GM23338 (cell line): ENCODE measurements around the gene STRBP. TPM values are rescaled to one million over a fixed set of nuclear protein-coding genes. Genes with fewer than 3 reads are reported as not detected.

ENCODE experiments used
- ATAC-seq: fragments of 200-7000 bp; cut with Tn5 transposase; 3 replicates; pipeline ENCODE4 v1.9.1; 2020
- DNase-seq: peaks from one replicate; pipeline ENCODE4 v3.0.0-alpha.2; 2015; ENCODE audit warnings: low spot score
- H2AFZ ChIP-seq: fragments of 200-600 bp; sonication (generic); 2 replicates; pipeline ENCODE4 v1.8.0; 2016; ENCODE audit warnings: antibody characterized with exemption, mild to moderate bottlenecking, moderate library complexity
- H3F3A ChIP-seq: fragments of 200-600 bp; sonication (generic); replicated peaks from 2 replicates; pipeline ENCODE4 v1.8.0; 2017; ENCODE audit warnings: antibody characterized with exemption, mixed run types, low read depth
- H3K27ac ChIP-seq: fragments of 200-600 bp; sonication (generic); 2 replicates; pipeline ENCODE4 v1.6.1; 2016; ENCODE audit warnings: low read depth
- H3K27me3 ChIP-seq: fragments of 200-600 bp; sonication (generic); 2 replicates; pipeline ENCODE4 v1.8.0; 2016; ENCODE audit warnings: mild to moderate bottlenecking, mixed run types, moderate library complexity; ENCODE audit not compliant: insufficient read depth
- H3K36me3 ChIP-seq: fragments of 200-600 bp; sonication (generic); 2 replicates; pipeline ENCODE4 v1.8.0; 2016; ENCODE audit warnings: mild to moderate bottlenecking; ENCODE audit not compliant: insufficient read depth
- H3K4me1 ChIP-seq: fragments of 200-600 bp; sonication (generic); 2 replicates; pipeline ENCODE4 v1.8.0; 2016; ENCODE audit warnings: mild to moderate bottlenecking, moderate library complexity; ENCODE audit not compliant: insufficient read depth
- H3K4me2 ChIP-seq: fragments of 200-600 bp; sonication (generic); 2 replicates; pipeline ENCODE4 v1.7.1; 2017; ENCODE audit warnings: mixed run types
- H3K4me3 ChIP-seq: fragments of 200-600 bp; sonication (generic); 2 replicates; pipeline ENCODE4 v1.6.1; 2016; ENCODE audit warnings: mixed run types
- H3K79me2 ChIP-seq: fragments of 200-600 bp; sonication (generic); replicated peaks from 2 replicates; pipeline ENCODE4 v1.8.0; 2017; ENCODE audit warnings: mild to moderate bottlenecking; ENCODE audit not compliant: insufficient read depth
- H3K9me2 ChIP-seq: fragments of 200-600 bp; sonication (generic); 2 replicates; pipeline ENCODE4 v1.8.0; 2017; ENCODE audit not compliant: insufficient read depth
- H4K20me1 ChIP-seq: fragments of 200-600 bp; sonication (generic); replicated peaks from 2 replicates; pipeline ENCODE4 v1.8.0; 2017; ENCODE audit warnings: mild to moderate bottlenecking; ENCODE audit not compliant: insufficient read depth
- H3K27ac Mint-ChIP-seq: 2 replicates; pipeline ENCODE4 v1.8.0; 2020; ENCODE audit warnings: inconsistent platforms, mild to moderate bottlenecking, moderate library complexity, mixed read lengths
- H3K27me3 Mint-ChIP-seq: 3 replicates; pipeline ENCODE4 v1.8.0; 2022; ENCODE audit warnings: low read depth, mild to moderate bottlenecking, moderate library complexity, mixed read lengths, inconsistent platforms; ENCODE audit not compliant: insufficient read depth, poor library complexity
- H3K36me3 Mint-ChIP-seq: 3 replicates; pipeline ENCODE4 v1.8.0; 2021; ENCODE audit warnings: low read depth, mild to moderate bottlenecking, inconsistent platforms, moderate library complexity, mixed read lengths
- H3K4me1 Mint-ChIP-seq: 3 replicates; pipeline ENCODE4 v1.8.0; 2020; ENCODE audit warnings: mild to moderate bottlenecking, inconsistent platforms, mixed read lengths
- H3K4me3 Mint-ChIP-seq: 3 replicates; pipeline ENCODE4 v1.8.0; 2021; ENCODE audit warnings: moderate library complexity, mild to moderate bottlenecking, inconsistent platforms, mixed read lengths
- H3K9me3 Mint-ChIP-seq: 3 replicates; pipeline ENCODE4 v1.8.0; 2020; ENCODE audit warnings: moderate library complexity, mild to moderate bottlenecking, inconsistent platforms, mixed read lengths
- CREB1 ChIP-seq: fragments of 250-450 bp; sonication (Bioruptor Pico); IDR thresholded peaks from 2 replicates; pipeline ENCODE4 v1.5.0; 2020; ENCODE audit warnings: low read depth, mild to moderate bottlenecking, moderate library complexity
- EZH2 ChIP-seq: fragments of 200-600 bp; sonication (generic); IDR thresholded peaks from one replicate; pipeline ENCODE4 v1.8.0; 2017; ENCODE audit warnings: antibody characterized with exemption, mild to moderate bottlenecking, low read depth; ENCODE audit not compliant: unreplicated experiment
- EZH2phosphoT487 ChIP-seq: fragments of 200-600 bp; sonication (generic); IDR thresholded peaks from one replicate; pipeline ENCODE4 v1.8.1; 2018; ENCODE audit warnings: antibody characterized with exemption; ENCODE audit not compliant: unreplicated experiment
- JUNB ChIP-seq: IDR thresholded peaks from one replicate; pipeline ENCODE4 v1.6.1; 2016; ENCODE audit warnings: antibody characterized with exemption; ENCODE audit not compliant: unreplicated experiment
- NANOG ChIP-seq: IDR thresholded peaks from 2 replicates; pipeline ENCODE4 v1.6.1; 2016; ENCODE audit warnings: antibody characterized with exemption, borderline replicate concordance
- POLR2AphosphoS5 ChIP-seq: IDR thresholded peaks from 2 replicates; pipeline ENCODE4 v1.6.1; 2016; ENCODE audit warnings: antibody characterized with exemption, low read depth
- STAT1 ChIP-seq: IDR thresholded peaks from one replicate; pipeline ENCODE4 v1.6.1; 2016; ENCODE audit warnings: antibody characterized with exemption; ENCODE audit not compliant: unreplicated experiment
- ZNF114 ChIP-seq: fragments of 250-450 bp; sonication (Bioruptor Pico); IDR thresholded peaks from 2 replicates; pipeline ENCODE4 v1.5.0; 2020; ENCODE audit warnings: mild to moderate bottlenecking, moderate library complexity
- ZNF331 ChIP-seq: fragments of 250-450 bp; sonication (Bioruptor Pico); IDR thresholded peaks from 2 replicates; pipeline ENCODE4 v1.5.0; 2020; ENCODE audit warnings: low read depth, mild to moderate bottlenecking, moderate library complexity
- polyA plus RNA-seq: library from polyadenylated mRNA; unstranded; fragments of >200 nt; fragmentation: Nextera tagmentation; extraction: Ambion mirVana; gene quantifications from 2 replicates; pipeline ENCODE4 v1.2.1, GENCODE V29; 2016
- total RNA-seq: library from RNA; depleted of rRNA; stranded (reverse); fragments of >200 nt; shearing (Covaris generic); gene quantifications from 2 replicates; pipeline ENCODE4 v1.2.3, GENCODE V29; 2014
- TF ChIP-seq, protein P1 (sequence below): IDR thresholded peaks from one replicate; pipeline ENCODE4 v1.6.1; 2018; ENCODE audit warnings: antibody characterized with exemption; ENCODE audit not compliant: unreplicated experiment
- TF ChIP-seq, protein P2 (sequence below): IDR thresholded peaks from 2 replicates; pipeline ENCODE4 v1.6.1; 2016; ENCODE audit warnings: antibody characterized with exemption
- TF ChIP-seq, protein P3 (sequence below), 2 experiments: fragments of 200-600 bp in 1 of 2; sonication (generic) in 1 of 2; conservative IDR thresholded peaks; 2 replicates each; pipeline versions ENCODE4 v1.5.1 to v1.6.1; 2016 to 2017; ENCODE audit warnings: antibody characterized with exemption in 2 of 2, low read depth in 2 of 2, mild to moderate bottlenecking in 2 of 2, moderate library complexity in 1 of 2
- TF ChIP-seq, protein P4 (sequence below): fragments of 250-450 bp; sonication (Bioruptor Pico); IDR thresholded peaks from 2 replicates; pipeline ENCODE4 v1.5.0; 2020; ENCODE audit warnings: mild to moderate bottlenecking, moderate library complexity

STRBP gene
- total and polyA plus RNA-seq, 2 experiments from 2014 or later = 80.5 to 116 TPM

DNA sequence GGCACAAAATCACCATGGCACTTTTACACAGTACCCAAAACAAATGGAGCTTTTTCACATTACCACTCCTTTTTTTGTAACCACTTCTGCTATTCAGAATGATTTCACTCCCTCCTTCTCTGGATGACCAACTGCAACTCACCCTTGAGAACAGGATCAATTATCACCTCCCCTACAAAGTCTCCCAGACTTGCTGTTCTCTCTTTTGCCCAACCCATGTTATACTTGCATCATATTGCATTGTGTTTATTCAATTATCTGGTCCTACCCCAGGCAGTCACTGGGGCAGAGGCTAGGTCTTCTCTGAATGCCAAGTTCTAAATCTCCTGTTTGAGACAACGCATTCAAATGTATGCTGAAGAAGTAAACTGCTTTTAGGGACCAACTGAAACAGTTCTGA is 139.0 kb downstream of the STRBP start:
- no peak for ATAC-seq
- peaks cover 14% of the 10 kb centered on the region; the same call in 1 of the 3 replicates for H3K36me3 Mint-ChIP-seq

More for the DNA sequence above, 139.0 kb downstream of the STRBP start:
- Mint-ChIP-seq H3K4me3 (no peak overlapping the region), H3K27me3 (no peaks in the 10 kb centered on the region), H3K9me3 (no peaks in the 10 kb centered on the region), H3K27ac (no peak overlapping the region), H3K4me1 (peaks cover 12% of the 10 kb centered on the region)
- peaks cover 7% of the 10 kb centered on the region; the same call in 1 of the 2 replicates for H3K4me1 ChIP-seq
- H3K9me2 ChIP-seq = no peaks in the 10 kb centered on the region
- H3F3A ChIP-seq = no peaks in the 10 kb centered on the region
- H3K79me2 ChIP-seq = no peaks in the 10 kb centered on the region
- H2AFZ ChIP-seq = no peak overlapping the region
- peaks cover 3% of the 10 kb centered on the region; the same call in 1 of the 2 replicates for H3K36me3 ChIP-seq
- no peak for DNase-seq
- H3K4me3 ChIP-seq = no peak overlapping the region
- no peaks in the 10 kb centered on the region; the same call in 1 of the 2 replicates for H4K20me1 ChIP-seq
- no peak overlapping the region for H3K4me2 ChIP-seq
- TF ChIP-seq NANOG (no peak), ZNF114 (CRISPR knock-in tag) (no peak), EZH2phosphoT487 (no peak), EZH2 (no peak), CREB1 (CRISPR knock-in tag) (no peak), ZNF331 (CRISPR knock-in tag) (no peak), STAT1 (no peak), JUNB (no peak), POLR2AphosphoS5 (no peak)
- TF ChIP-seq, protein P1, sequence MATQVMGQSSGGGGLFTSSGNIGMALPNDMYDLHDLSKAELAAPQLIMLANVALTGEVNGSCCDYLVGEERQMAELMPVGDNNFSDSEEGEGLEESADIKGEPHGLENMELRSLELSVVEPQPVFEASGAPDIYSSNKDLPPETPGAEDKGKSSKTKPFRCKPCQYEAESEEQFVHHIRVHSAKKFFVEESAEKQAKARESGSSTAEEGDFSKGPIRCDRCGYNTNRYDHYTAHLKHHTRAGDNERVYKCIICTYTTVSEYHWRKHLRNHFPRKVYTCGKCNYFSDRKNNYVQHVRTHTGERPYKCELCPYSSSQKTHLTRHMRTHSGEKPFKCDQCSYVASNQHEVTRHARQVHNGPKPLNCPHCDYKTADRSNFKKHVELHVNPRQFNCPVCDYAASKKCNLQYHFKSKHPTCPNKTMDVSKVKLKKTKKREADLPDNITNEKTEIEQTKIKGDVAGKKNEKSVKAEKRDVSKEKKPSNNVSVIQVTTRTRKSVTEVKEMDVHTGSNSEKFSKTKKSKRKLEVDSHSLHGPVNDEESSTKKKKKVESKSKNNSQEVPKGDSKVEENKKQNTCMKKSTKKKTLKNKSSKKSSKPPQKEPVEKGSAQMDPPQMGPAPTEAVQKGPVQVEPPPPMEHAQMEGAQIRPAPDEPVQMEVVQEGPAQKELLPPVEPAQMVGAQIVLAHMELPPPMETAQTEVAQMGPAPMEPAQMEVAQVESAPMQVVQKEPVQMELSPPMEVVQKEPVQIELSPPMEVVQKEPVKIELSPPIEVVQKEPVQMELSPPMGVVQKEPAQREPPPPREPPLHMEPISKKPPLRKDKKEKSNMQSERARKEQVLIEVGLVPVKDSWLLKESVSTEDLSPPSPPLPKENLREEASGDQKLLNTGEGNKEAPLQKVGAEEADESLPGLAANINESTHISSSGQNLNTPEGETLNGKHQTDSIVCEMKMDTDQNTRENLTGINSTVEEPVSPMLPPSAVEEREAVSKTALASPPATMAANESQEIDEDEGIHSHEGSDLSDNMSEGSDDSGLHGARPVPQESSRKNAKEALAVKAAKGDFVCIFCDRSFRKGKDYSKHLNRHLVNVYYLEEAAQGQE = no peak
- TF ChIP-seq, protein P2, sequence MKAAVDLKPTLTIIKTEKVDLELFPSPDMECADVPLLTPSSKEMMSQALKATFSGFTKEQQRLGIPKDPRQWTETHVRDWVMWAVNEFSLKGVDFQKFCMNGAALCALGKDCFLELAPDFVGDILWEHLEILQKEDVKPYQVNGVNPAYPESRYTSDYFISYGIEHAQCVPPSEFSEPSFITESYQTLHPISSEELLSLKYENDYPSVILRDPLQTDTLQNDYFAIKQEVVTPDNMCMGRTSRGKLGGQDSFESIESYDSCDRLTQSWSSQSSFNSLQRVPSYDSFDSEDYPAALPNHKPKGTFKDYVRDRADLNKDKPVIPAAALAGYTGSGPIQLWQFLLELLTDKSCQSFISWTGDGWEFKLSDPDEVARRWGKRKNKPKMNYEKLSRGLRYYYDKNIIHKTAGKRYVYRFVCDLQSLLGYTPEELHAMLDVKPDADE = no peak
- TF ChIP-seq, protein P3, sequence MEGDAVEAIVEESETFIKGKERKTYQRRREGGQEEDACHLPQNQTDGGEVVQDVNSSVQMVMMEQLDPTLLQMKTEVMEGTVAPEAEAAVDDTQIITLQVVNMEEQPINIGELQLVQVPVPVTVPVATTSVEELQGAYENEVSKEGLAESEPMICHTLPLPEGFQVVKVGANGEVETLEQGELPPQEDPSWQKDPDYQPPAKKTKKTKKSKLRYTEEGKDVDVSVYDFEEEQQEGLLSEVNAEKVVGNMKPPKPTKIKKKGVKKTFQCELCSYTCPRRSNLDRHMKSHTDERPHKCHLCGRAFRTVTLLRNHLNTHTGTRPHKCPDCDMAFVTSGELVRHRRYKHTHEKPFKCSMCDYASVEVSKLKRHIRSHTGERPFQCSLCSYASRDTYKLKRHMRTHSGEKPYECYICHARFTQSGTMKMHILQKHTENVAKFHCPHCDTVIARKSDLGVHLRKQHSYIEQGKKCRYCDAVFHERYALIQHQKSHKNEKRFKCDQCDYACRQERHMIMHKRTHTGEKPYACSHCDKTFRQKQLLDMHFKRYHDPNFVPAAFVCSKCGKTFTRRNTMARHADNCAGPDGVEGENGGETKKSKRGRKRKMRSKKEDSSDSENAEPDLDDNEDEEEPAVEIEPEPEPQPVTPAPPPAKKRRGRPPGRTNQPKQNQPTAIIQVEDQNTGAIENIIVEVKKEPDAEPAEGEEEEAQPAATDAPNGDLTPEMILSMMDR (conservative IDR thresholded peaks at IDR 0.05; ENCODE audit: low read depth in 2 of 2) = no peak
- TF ChIP-seq, protein P4, sequence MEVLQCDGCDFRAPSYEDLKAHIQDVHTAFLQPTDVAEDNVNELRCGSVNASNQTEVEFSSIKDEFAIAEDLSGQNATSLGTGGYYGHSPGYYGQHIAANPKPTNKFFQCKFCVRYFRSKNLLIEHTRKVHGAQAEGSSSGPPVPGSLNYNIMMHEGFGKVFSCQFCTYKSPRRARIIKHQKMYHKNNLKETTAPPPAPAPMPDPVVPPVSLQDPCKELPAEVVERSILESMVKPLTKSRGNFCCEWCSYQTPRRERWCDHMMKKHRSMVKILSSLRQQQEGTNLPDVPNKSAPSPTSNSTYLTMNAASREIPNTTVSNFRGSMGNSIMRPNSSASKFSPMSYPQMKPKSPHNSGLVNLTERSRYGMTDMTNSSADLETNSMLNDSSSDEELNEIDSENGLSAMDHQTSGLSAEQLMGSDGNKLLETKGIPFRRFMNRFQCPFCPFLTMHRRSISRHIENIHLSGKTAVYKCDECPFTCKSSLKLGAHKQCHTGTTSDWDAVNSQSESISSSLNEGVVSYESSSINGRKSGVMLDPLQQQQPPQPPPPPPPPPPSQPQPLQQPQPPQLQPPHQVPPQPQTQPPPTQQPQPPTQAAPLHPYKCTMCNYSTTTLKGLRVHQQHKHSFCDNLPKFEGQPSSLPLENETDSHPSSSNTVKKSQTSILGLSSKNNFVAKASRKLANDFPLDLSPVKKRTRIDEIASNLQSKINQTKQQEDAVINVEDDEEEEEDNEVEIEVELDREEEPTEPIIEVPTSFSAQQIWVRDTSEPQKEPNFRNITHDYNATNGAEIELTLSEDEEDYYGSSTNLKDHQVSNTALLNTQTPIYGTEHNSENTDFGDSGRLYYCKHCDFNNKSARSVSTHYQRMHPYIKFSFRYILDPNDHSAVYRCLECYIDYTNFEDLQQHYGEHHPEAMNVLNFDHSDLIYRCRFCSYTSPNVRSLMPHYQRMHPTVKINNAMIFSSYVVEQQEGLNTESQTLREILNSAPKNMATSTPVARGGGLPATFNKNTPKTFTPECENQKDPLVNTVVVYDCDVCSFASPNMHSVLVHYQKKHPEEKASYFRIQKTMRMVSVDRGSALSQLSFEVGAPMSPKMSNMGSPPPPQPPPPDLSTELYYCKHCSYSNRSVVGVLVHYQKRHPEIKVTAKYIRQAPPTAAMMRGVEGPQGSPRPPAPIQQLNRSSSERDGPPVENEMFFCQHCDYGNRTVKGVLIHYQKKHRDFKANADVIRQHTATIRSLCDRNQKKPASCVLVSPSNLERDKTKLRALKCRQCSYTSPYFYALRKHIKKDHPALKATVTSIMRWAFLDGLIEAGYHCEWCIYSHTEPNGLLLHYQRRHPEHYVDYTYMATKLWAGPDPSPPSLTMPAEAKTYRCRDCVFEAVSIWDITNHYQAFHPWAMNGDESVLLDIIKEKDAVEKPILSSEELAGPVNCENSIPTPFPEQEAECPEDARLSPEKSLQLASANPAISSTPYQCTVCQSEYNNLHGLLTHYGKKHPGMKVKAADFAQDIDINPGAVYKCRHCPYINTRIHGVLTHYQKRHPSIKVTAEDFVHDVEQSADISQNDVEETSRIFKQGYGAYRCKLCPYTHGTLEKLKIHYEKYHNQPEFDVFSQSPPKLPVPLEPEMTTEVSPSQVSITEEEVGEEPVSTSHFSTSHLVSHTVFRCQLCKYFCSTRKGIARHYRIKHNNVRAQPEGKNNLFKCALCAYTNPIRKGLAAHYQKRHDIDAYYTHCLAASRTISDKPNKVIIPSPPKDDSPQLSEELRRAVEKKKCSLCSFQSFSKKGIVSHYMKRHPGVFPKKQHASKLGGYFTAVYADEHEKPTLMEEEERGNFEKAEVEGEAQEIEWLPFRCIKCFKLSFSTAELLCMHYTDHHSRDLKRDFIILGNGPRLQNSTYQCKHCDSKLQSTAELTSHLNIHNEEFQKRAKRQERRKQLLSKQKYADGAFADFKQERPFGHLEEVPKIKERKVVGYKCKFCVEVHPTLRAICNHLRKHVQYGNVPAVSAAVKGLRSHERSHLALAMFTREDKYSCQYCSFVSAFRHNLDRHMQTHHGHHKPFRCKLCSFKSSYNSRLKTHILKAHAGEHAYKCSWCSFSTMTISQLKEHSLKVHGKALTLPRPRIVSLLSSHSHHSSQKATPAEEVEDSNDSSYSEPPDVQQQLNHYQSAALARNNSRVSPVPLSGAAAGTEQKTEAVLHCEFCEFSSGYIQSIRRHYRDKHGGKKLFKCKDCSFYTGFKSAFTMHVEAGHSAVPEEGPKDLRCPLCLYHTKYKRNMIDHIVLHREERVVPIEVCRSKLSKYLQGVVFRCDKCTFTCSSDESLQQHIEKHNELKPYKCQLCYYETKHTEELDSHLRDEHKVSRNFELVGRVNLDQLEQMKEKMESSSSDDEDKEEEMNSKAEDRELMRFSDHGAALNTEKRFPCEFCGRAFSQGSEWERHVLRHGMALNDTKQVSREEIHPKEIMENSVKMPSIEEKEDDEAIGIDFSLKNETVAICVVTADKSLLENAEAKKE (CRISPR knock-in tag) = no peak
- no peaks in the 10 kb centered on the region for H3K27me3 ChIP-seq
- no peak overlapping the region for H3K27ac ChIP-seq
